Measurements from ENCODE around the gene C9orf153. TPM values are rescaled to one million over a fixed set of nuclear protein-coding genes. Genes with fewer than 3 reads are reported as not detected.

C9orf153 gene
- polyA plus RNA-seq, 3 donors = 0.10 to 0.13 TPM; not detected in 1

- DNase-seq = no peak
These were observed 12.8 kb upstream of the C9orf153 start for GRCh38 chr9:86272221-86272620.

DNA sequence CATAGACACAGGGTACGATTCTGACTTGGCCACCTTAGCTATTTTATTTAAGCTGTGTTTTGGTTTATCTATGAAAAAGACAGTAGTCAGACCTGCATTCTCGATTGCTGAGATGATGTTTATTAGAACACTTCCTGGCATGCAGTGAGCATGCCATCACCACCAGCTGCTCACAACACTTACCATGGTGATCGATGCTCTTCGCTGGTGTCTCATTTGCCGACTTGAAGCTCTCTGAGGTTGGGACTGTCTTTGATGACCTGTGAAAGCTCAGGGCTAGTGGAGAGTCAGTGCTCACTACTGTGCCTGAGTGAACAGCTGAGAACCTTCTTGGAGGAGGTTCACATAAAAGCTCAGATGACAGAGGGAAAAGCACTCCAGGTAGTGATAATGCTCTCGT is 4.4 kb upstream of the C9orf153 start:
- no peak for DNase-seq

DNA sequence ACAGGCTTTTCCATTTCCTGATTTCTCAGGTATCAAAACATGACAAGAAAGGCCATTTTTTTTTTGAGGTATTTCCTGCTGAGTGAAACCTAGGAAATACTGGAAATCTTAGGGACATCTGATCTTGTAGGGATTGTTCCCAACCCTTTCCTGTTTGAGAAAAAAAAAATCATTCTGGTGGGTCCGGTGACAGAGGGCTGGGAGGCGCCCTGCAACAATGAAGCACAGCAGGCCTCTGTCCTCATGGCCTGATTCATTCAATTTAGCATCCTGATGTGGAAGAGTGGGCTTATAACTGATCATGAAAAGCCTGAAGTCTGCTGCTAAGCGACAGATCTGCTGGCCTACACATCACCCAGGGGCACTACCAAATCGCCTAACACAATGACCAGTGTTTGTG is 3.0 kb upstream of the C9orf153 start:
- DNase-seq = no peak

DNA sequence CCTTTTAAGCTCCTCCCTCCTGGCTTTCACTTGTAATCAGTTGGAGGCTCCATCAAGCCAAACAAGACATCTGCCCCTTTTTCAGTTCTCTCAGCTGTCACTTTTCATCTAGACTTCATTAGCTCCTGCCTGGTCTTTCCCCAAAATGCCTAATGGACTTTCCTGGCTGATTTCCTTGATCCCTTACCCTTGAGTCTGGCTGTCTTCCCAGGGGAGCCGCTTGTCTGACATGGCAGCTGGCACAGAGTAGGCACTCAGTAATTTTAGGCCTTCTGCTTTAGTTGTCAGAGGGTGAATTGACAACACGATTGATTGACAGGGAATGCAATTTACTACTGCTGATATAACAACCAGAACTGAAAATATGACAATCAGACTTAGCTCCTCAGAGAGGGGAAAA is 2.1 kb downstream of the C9orf153 start:
- DNase-seq = no peak

GRCh38 chr9:86256653-86257052 is 2.8 kb downstream of the C9orf153 start:
- DNase-seq = no peak

- no peak for DNase-seq
These were observed 5.9 kb downstream of the C9orf153 start for GRCh38 chr9:86253577-86253976.

DNA sequence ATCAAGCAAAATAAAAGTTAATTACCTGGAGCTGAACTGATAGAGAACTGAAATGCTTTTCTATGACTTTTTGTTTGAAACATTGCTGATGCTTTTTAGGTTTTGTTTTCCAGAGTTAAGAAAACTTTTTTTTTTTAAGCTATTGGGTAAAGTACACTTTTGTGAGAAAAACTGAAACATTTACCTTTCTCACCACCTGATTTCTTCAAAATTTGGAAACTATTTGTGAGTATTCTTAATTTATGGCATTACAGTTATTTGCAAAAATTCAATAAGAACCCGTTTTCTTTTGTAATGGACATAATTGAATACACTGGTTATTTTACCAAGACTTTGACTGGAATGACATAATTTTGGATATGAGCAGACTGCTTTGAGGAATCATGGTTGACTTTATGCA is 6.6 kb downstream of the C9orf153 start:
- DNase-seq = no peak

DNA sequence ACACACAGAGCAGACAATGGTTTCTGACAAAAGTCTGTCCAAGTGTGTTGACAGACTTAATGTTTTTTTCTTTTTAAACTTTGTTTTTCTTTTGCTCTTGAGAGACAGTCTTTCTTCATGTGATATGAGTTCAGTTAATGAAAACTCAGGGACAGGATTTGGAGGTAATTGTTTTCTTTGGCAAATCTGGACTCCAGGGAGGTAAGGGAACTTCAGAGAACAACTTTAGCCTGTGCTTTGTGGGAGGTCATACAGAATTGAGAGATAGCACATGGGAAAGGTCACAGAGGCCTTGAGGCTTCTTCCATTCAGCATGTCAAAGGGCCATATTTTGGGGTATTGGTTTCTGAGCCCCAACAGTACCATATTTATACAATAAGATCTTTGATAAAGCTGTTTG is 9.3 kb downstream of the C9orf153 start:
- DNase-seq = no peak

DNA sequence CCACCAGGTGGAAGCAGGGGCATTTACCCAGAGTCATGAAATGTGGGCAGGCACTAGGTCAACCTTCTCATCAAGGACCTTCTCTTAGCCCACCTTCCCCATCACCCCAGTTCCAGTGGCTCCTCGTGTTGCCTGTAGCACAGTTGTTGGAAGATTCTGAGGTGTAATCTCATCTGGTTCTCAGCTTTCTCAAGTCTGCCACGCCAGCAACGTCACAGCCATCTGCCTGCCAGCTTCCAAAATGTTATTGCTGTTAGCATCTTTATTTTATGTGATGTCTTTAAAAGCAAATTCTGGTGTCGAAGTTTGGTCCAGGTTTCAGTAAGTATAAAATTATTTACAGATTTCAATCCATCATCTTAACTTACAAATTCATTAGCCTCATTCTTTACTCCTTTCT is 10.7 kb downstream of the C9orf153 start:
- DNase-seq = no peak

DNA sequence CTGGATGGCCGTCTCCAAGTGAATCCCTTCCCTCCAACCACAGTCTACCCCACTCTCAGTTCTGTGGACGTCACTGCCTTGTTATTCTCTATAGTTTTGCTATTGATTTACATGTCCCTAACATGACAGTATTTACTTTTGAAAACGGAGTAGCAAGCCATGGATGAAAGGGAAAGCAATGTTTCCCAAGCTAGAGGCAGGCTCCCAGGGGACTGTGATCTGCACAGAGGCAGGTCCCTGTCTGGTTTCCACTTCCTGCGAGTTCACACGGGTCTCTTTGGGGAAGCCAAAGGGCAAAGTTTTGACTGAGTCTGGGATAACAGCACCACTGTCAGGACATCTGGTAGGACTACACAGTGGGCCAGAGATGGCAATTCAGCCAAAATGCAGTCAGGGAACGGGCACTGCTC is 12.7 kb downstream of the C9orf153 start:
- no peak for DNase-seq

GRCh38 chr9:86242071-86242470 is 17.4 kb downstream of the C9orf153 start:
- DNase-seq = no peak

GRCh38 chr9:86241216-86241615 is 18.2 kb downstream of the C9orf153 start:
- no peak for DNase-seq

DNA sequence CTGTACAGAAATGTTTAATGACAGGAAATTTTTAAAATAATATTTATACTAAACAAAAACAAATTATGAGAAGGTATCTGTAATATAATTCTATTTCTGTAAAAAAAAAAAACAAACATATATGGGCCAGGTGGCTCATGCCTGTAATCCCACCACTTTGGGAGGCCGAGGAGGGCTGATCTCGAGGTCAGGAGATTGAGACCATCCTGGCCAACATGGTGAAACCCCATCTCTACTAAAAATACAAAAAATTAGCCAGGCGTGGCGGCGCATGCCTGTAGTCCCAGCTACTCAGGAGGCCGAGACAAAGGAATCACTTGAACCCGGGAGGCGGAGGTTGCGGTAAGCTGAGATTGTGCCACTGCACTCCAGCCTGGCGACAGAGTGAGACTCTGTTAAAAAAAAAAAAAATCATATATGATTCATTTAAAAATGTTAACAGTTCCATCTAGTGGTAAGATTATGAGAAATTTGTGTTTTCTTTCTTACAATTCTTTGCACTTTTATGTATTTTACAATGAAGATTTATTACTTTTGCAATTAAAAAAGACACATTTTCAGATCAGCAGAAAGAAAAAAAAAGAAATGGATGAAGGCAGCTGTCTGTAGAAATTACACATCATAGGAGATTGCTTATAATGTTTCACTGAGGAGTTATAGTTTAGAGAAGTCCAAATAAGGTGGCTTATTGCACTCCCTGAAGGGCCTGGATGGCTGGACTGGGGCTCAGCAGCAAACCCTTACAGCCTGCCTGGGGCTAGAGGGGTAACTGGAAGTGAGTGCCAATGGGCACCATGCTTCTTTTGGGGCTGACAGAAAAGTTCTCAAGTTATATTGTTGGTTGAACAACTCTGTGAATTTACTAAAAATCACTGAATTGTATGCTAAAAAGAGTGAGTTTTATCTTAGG is 20.3 kb downstream of the C9orf153 start:
- DNase-seq = no peak

DNA sequence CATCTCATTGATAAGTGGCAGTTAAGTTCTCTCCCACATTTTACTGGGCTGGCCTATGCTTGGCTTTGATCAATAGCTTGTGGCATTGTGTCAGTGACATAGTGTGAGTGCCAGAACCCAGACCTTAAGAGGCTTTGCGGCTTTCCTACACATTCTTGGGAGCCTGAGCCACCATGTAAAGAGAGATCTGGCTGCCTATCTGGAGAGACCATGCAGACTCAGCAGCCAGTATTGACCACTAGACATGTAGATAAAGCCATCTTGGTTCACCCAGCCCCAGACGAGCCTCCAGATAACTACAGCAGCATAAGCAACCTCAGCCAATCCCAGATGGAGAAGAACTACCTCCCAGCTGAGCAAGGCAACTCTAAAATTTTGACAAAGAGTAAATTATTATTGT is 28.6 kb downstream of the C9orf153 start:
- DNase-seq = no peak

- DNase-seq = no peak
These were observed 36.8 kb downstream of the C9orf153 start for GRCh38 chr9:86222667-86223066.

DNA sequence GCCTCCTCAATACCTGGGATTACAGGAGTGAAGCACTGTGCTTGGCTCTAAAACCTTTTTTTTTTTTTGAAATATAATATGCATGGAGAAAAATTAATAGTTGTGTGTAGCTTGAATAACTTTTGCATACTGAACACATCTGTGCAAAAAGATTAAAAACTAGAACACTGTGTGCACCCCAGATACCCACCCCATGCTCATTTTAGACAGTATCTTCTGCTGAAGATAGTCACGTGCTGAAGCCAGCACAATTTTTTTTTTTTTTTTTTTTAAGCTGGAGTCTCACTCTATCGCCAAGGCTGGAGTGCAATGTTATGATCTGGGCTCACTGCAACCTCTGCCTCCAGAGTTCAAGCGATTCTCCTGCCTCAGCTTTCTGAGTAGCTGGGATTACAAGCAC is 39.9 kb downstream of the C9orf153 start:
- no peak for DNase-seq

- DNase-seq = no peak
These were observed 42.2 kb downstream of the C9orf153 start for GRCh38 chr9:86217076-86217755.

DNA sequence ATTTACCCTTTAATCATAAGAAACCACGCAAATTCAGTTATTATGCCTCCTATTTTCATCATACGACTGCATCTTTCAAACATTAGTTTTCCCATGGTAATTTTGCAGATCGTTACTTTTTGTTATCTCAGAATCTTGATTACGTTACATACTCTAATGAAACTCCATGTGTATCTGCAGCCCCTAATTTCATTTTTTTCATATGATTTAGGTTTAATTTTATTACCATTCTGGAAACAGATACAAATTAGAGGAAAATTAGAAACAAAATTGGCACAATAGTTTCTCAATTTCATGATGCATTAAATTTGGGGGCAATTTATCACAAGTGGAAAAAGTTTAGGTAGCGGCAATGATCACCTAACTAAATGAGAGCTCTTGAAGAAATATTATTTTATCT is 52.3 kb downstream of the C9orf153 start:
- no peak for DNase-seq

DNA sequence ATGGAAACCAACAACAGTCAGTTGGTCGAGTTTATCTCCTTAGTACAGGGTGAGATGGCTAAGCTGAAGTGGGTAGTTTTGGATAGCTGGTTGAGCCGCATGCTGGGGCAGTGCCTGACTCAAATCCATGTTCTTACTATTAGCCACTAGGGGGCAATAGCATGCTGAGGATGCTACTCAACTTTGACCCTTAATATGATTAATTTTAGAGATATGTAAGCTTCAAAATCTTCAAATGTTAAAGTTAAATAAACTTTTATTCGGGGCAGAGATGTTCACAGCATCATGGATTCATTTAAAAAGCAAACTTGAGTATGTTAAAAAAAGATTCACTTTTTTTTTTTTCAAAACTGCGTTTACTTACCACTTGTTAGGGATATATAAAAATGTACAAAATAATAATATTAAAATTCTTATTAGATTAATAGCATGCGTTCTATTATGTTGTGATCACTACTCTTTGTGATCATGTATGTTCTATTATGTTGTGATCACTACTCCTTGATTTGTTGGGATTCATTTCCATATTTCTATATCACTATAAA is 57.0 kb downstream of the C9orf153 start:
- peak; percentile 12 for DNase-seq

GRCh38 chr9:86201474-86202337 is 57.8 kb downstream of the C9orf153 start:
- DNase-seq = no peak

- no peak for DNase-seq
These were observed 58.8 kb downstream of the C9orf153 start for GRCh38 chr9:86200599-86201162.

DNA sequence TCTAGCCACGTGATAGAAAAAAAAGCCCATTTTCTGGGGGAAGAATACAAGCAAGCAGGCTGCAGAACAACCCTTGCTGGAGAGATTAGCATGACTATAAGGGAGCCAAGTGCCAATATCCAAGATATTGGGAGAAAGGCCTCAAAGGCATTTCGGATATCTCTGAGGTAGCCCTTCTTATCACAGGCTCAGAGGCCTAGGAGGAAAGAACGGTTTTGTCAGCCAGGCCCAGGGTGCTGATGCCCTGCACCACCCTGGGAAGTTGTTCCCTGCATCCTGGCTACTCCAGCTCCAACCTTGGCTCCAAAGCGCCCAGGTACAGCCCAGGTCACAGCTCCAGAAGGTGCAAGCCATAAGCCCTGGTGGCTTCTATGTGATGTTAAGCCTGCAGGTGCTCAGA is 66.4 kb downstream of the C9orf153 start:
- DNase-seq = no peak

Measured in renal pelvis (tissue), 4 donors.